Erythroblast (primary cell): ENCODE measurements around the gene GPR42.

Experiments
- GATA1 ChIP-seq: IDR thresholded peaks from 2 replicates; pipeline ENCODE4 v1.6.1; 2011; ENCODE audit warnings: low read depth, mild to moderate bottlenecking, control low read depth, low read length, moderate library complexity
- POLR2A ChIP-seq: IDR thresholded peaks from 2 replicates; pipeline ENCODE4 v1.6.1; 2011; ENCODE audit warnings: mild to moderate bottlenecking, low read length

DNA sequence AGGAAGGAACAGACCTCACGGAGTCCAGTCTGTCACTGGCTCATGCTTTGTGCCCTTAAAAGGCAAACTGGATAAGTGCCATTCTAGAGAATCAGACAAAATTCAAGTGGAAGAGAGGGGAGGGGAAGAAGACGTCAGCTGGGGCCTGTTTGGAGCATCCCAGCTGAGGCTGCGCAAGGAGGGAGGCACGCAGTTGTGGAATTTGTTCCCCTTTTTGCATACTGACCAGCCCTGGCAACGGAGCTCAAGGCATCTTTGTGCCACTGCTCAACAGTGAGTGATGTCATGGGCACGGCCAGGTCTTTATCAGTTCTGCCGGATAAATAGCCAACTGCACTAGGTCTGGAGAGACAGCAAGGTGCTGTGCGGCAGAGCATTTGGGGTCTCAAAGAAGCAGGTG lies at the start of gene GPR42:
- TF ChIP-seq POLR2A (no peak), GATA1 (no peak)
